GM20000 (cell line): ENCODE results near the gene NELL1.

Experiments used
- DNase-seq: peaks from one replicate; pipeline ENCODE4 v3.0.0; 2012; ENCODE audit warnings: low spot score
- TF ChIP-seq, protein P1 (sequence below): IDR thresholded peaks from 2 replicates; pipeline ENCODE4 v1.5.1; 2012; ENCODE audit warnings: mild to moderate bottlenecking, control low read depth; ENCODE audit errors: extremely low read depth, missing control alignments

NELL1 gene

GRCh38 chr11:21254055-21254454 is 584.7 kb downstream of the NELL1 start:
- no peak for DNase-seq
- TF ChIP-seq, protein P1, sequence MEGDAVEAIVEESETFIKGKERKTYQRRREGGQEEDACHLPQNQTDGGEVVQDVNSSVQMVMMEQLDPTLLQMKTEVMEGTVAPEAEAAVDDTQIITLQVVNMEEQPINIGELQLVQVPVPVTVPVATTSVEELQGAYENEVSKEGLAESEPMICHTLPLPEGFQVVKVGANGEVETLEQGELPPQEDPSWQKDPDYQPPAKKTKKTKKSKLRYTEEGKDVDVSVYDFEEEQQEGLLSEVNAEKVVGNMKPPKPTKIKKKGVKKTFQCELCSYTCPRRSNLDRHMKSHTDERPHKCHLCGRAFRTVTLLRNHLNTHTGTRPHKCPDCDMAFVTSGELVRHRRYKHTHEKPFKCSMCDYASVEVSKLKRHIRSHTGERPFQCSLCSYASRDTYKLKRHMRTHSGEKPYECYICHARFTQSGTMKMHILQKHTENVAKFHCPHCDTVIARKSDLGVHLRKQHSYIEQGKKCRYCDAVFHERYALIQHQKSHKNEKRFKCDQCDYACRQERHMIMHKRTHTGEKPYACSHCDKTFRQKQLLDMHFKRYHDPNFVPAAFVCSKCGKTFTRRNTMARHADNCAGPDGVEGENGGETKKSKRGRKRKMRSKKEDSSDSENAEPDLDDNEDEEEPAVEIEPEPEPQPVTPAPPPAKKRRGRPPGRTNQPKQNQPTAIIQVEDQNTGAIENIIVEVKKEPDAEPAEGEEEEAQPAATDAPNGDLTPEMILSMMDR, result no peak

- no peak for DNase-seq
- TF ChIP-seq, protein P1, result no peak
Observed at GRCh38 chr11:21254790-21255189, 585.4 kb downstream of the NELL1 start.

DNA sequence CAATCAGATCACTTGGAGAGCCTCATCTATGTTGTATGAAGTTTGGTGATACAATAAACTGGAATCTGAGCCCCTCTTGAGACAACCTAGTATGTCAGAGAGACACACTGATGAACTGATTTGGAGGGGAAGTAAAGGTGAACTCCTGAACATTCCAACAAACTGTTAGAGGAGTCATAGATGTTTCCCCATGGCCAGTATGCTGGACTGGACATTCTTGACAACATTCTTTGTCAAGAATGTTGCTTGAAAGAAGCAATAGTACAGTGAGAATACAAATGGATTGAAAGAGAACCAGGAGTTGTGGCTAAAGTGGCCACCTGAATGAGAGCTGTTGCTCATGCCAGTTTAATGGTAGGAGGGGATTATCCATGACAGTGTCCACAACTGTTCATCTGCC is 588.1 kb downstream of the NELL1 start:
- TF ChIP-seq, protein P1, result no peak
- DNase-seq, result no peak

DNA sequence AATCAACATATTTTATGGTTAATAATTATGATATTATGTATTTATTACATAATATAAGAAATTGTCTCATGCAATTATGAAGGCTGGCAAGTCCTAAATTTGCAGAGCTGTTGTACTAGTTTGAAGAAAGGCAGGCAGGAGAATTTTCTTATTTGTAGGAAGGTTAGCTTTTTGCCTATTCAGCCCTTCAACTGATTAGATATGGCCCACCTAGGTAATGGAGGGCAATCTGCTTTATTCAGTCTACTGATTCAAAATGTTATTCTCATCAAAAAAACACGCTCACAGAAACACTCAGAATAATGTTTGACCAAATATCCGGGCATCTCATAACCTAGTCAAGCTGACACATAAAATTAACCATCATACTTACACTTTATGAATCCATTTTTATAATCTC is 589.0 kb downstream of the NELL1 start:
- TF ChIP-seq, protein P1, result no peak
- no peak for DNase-seq

- no peak for DNase-seq
Observed at GRCh38 chr11:21260101-21260500, 590.7 kb downstream of the NELL1 start.

DNA sequence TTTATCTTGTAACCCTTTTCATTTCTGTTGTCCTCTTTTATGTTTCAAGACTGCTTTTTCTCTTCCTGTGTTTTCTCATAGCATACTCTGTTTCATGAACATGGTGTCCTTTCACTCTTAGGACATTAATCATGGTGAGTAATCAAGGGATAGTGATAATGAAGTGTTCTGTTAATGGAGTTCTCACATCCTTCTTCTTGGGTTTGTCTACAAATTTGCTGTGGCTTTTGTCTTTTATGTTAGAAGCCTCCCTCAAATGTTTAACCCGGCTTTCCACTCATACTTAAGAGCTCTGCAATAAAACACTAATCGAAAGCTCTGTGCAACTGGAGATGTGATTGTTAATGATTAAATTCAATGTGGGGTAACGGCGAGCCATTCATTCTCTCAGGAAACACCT is 593.6 kb downstream of the NELL1 start:
- TF ChIP-seq, protein P1, result no peak
- DNase-seq, result no peak

More at GRCh38 chr11:21260101-21260500, 590.7 kb downstream of the NELL1 start:
- TF ChIP-seq, protein P1, result no peak

DNA sequence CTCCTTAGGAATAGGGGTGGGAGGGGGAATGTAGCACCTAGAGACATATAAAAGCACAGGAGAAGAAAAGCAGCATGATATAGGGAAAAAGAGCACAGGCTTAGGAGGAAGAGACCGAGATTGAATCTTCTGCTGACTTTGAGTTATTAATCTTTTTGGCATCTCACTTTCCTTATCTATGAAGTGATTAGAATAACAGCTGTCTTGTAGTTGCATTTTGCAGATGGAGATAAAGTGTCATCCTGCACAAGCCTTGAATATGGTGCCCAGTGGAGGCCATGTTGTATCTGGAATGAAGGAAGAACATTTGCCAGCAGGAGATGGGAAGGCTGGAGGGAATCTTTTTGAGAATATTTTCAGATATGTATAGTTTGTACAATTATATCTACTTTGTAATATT is 594.7 kb downstream of the NELL1 start:
- DNase-seq, result no peak
- TF ChIP-seq, protein P1, result no peak
